ENCODE measurements around the gene RPS6KA5. TPM values are rescaled to one million over a fixed set of nuclear protein-coding genes. Genes with fewer than 3 reads are reported as not detected.

The RPS6KA5 gene
- total and polyA plus RNA-seq, 8 donors = 1.6 to 25.0 (median 8.5) TPM

DNA sequence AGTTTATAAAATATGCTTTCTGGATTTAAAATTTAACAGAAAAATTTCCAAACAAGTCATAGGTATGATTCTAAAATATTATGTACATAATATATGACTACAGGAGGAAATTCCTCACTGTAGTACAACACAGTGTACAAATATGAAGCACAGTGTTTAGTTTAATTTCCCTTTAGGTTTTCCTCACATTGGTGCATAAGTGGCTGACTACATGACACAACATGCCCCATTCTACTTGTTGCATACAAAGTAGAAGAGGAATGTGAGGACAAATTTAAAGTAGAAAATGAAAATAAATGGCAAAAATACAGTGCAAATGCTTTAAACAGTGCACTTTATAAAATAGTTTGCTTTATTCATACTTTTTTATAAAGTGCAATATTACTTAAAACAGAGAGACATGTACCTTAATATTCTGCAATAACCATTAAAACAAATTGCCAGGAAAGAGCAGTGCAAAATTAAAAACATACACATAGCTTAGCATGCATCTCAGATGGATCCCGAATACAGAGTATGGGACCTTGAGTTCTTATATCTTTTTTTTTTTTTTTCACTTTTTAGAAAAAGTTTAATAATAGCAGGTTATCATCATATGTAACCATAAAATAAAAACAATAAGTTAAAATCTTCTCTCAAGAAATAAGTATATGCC lies 189.4 kb downstream of the RPS6KA5 start:
- Histone ChIP-seq H3K27me3 (no peaks in the 10 kb centered on the region), H3K4me1 (peaks cover 0 to 16% (median 6%) of the 10 kb centered on the region in 4 donors), H3K27ac (no peak overlapping the region), H3K4me3 (no peak overlapping the region), H3K9me3 (no peaks in the 10 kb centered on the region), H3K36me3 (peaks cover 12 to 43% (median 36%) of the 10 kb centered on the region in 4 donors)
- 76 to 95% (median 93%) methylated on average over 1 of the region's 1 CpG for WGBS, 5 donors
- intact Hi-C loops (cut with DNase I; ENCODE audit: low total_unique reads) = no loop called here
- no peak for TF ChIP-seq POLR2A (IDR thresholded peaks at IDR 0.05)
- no peak for TF ChIP-seq POLR2AphosphoS5 (IDR thresholded peaks at IDR 0.05)
- TF ChIP-seq, protein P1, sequence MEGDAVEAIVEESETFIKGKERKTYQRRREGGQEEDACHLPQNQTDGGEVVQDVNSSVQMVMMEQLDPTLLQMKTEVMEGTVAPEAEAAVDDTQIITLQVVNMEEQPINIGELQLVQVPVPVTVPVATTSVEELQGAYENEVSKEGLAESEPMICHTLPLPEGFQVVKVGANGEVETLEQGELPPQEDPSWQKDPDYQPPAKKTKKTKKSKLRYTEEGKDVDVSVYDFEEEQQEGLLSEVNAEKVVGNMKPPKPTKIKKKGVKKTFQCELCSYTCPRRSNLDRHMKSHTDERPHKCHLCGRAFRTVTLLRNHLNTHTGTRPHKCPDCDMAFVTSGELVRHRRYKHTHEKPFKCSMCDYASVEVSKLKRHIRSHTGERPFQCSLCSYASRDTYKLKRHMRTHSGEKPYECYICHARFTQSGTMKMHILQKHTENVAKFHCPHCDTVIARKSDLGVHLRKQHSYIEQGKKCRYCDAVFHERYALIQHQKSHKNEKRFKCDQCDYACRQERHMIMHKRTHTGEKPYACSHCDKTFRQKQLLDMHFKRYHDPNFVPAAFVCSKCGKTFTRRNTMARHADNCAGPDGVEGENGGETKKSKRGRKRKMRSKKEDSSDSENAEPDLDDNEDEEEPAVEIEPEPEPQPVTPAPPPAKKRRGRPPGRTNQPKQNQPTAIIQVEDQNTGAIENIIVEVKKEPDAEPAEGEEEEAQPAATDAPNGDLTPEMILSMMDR (IDR thresholded peaks at IDR 0.05) = no peak
- TF ChIP-seq EP300 (IDR thresholded peaks at IDR 0.05) = no peak
- DNase-seq = no peak

DNA sequence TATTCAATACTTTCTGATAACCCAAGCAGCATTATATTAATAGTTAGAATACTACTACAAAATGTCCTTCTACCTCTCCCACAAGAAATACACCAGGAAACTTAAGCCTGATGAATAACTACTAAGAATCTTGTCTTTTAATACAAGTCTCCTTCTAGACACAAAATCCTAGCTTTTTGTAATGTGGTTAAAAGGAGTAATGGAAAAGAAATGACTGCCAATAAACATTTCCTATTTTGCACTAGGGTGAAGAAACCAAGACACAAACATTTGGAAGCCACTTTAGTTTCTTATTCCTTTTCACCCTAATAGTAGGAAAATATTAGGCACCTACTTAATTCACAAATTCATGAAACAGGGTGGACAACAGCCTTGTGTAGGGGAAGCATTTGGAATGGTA lies 192.9 kb downstream of the RPS6KA5 start:
- TF ChIP-seq EP300 (IDR thresholded peaks at IDR 0.05) (no peak), POLR2A (IDR thresholded peaks at IDR 0.05) (no peak), POLR2AphosphoS5 (IDR thresholded peaks at IDR 0.05) (no peak)
- TF ChIP-seq, protein P1 (IDR thresholded peaks at IDR 0.05) = no peak
- no peak overlapping the region for H3K27ac ChIP-seq

DNA sequence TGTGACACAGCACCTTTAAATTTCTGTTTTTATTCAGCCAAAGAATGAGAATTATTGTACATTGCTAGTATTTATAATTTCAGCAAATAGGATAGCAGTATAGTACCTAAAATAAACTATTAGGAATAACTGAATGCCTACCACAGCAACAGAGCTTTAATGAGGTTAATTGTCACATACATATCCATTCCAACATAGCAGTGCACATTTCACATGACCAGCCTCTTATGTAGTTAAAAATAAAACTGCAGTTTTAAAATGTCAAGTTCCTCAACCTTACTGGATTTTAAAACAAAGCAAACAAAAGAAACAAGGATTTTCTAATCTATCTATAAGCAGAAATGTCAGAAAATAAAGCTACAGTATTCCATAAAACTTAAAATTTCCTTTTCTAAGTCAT lies 193.6 kb downstream of the RPS6KA5 start:
- Histone ChIP-seq H3K36me3 (peaks cover 0 to 14% (median 7%) of the 10 kb centered on the region in 4 donors), H3K4me1 (peaks cover 0 to 14% (median 6%) of the 10 kb centered on the region in 4 donors), H3K27ac (no peak overlapping the region), H3K27me3 (no peaks in the 10 kb centered on the region), H3K9me3 (no peaks in the 10 kb centered on the region), H3K4me3 (no peak overlapping the region)
- no peak for DNase-seq
- intact Hi-C loops (cut with DNase I; ENCODE audit: low total_unique reads) = no loop called here
- TF ChIP-seq EP300 (IDR thresholded peaks at IDR 0.05) (no peak), POLR2A (IDR thresholded peaks at IDR 0.05) (no peak), POLR2AphosphoS5 (IDR thresholded peaks at IDR 0.05) (no peak)
- TF ChIP-seq, protein P1 (IDR thresholded peaks at IDR 0.05) = no peak

More for the DNA sequence above, 192.9 kb downstream of the RPS6KA5 start:
- H3K4me1 ChIP-seq = peaks cover 0 to 16% (median 6%) of the 10 kb centered on the region in 4 donors
- H3K4me3 ChIP-seq = no peak overlapping the region
- peaks cover 0 to 20% (median 13%) of the 10 kb centered on the region in 4 donors for H3K36me3 ChIP-seq
- H3K9me3 ChIP-seq = no peaks in the 10 kb centered on the region
- no peaks in the 10 kb centered on the region for H3K27me3 ChIP-seq
- intact Hi-C loops (cut with DNase I; ENCODE audit: low total_unique reads) = no loop called here
- no peak for DNase-seq

DNA sequence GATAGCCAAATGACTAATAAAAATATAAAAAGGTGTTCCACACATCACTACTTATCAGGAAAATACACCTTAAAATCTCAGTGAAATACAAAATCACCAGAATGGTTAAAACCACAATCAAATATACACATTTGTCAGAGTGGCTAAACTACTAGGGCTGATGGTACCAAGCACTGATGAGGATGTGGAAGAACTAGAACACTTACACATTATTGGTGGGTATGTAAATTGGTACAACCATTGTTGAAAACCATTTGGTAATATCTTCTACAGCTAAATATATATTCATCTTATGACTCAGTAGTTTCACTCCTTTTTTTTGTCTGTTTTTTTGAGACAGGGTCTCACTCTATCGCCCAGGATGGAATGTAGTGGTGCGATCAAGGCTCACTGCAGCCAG lies 195.7 kb downstream of the RPS6KA5 start:
- no peak for TF ChIP-seq POLR2A (IDR thresholded peaks at IDR 0.05)
- TF ChIP-seq EP300 (IDR thresholded peaks at IDR 0.05) = no peak
- TF ChIP-seq, protein P1 (IDR thresholded peaks at IDR 0.05) = no peak
- no peak for TF ChIP-seq POLR2AphosphoS5 (IDR thresholded peaks at IDR 0.05)
- H3K27ac ChIP-seq = no peak overlapping the region
- intact Hi-C loops (cut with DNase I; ENCODE audit: low total_unique reads) = no loop called here

More for the DNA sequence above, 195.7 kb downstream of the RPS6KA5 start:
- Histone ChIP-seq H3K4me1 (peaks cover 0 to 12% (median 2%) of the 10 kb centered on the region in 4 donors), H3K36me3 (peaks cover 0 to 12% (median 3%) of the 10 kb centered on the region in 4 donors), H3K9me3 (no peaks in the 10 kb centered on the region), H3K4me3 (no peak overlapping the region), H3K27me3 (no peaks in the 10 kb centered on the region)
- WGBS, 5 donors = 97 to 100% (median 99%) methylated on average over 2 of the region's 2 CpGs
- DNase-seq = no peak

Data from stomach (tissue), 9 donors.